ENCODE measurements around the gene PRR23E.

PRR23E gene

GRCh38 chr3:127184870-127185216, 8.1 kb upstream of the PRR23E start:
- DNase-seq (ENCODE audit: low read depth in 2 of 2) = no peak

GRCh38 chr3:127185268-127185667, 7.7 kb upstream of the PRR23E start:
- no peak for DNase-seq (ENCODE audit: low read depth in 2 of 2)

GRCh38 chr3:127185962-127186674, 6.8 kb upstream of the PRR23E start:
- DNase-seq (ENCODE audit: low read depth in 2 of 2) = no peak

GRCh38 chr3:127187316-127187715, 5.6 kb upstream of the PRR23E start:
- no peak for DNase-seq (ENCODE audit: low read depth in 2 of 2)

- no peak for DNase-seq (ENCODE audit: low read depth in 2 of 2)
Observed at GRCh38 chr3:127193341-127193740, 410 bp downstream of the PRR23E start.

- DNase-seq (ENCODE audit: low read depth in 2 of 2) = no peak
Observed at GRCh38 chr3:127193775-127194174, 844 bp downstream of the PRR23E start.

GRCh38 chr3:127194601-127195187, 1.8 kb downstream of the PRR23E start:
- DNase-seq (ENCODE audit: low read depth in 2 of 2) = no peak

GRCh38 chr3:127195417-127195816, 2.5 kb downstream of the PRR23E start:
- no peak for DNase-seq (ENCODE audit: low read depth in 2 of 2)

GRCh38 chr3:127196002-127196401, 3.1 kb downstream of the PRR23E start:
- DNase-seq (ENCODE audit: low read depth in 2 of 2) = no peak

GRCh38 chr3:127196466-127197299, 3.8 kb downstream of the PRR23E start:
- no peak for DNase-seq (ENCODE audit: low read depth in 2 of 2)

- no peak for DNase-seq (ENCODE audit: low read depth in 2 of 2)
Observed at GRCh38 chr3:127197300-127198189, 4.6 kb downstream of the PRR23E start.

GRCh38 chr3:127200086-127200691, 7.3 kb downstream of the PRR23E start:
- DNase-seq (ENCODE audit: low read depth in 2 of 2) = no peak

GRCh38 chr3:127203024-127203423, 10.1 kb downstream of the PRR23E start:
- DNase-seq (ENCODE audit: low read depth in 2 of 2) = no peak

GRCh38 chr3:127204841-127205582, 12.1 kb downstream of the PRR23E start:
- DNase-seq (ENCODE audit: low read depth in 2 of 2) = no peak

- no peak for DNase-seq (ENCODE audit: low read depth in 2 of 2)
Observed at GRCh38 chr3:127206154-127206553, 13.2 kb downstream of the PRR23E start.

GRCh38 chr3:127206611-127207516, 13.9 kb downstream of the PRR23E start:
- no peak for DNase-seq (ENCODE audit: low read depth in 2 of 2)

GRCh38 chr3:127207727-127208482, 15.0 kb downstream of the PRR23E start:
- DNase-seq (ENCODE audit: low read depth in 2 of 2) = no peak

- DNase-seq (ENCODE audit: low read depth in 2 of 2) = no peak
Observed at GRCh38 chr3:127208483-127209100, 15.7 kb downstream of the PRR23E start.
